Heart right ventricle (tissue), 16 donors: ENCODE measurements around the gene THSD4. TPM values are rescaled to one million over a fixed set of nuclear protein-coding genes. Genes with fewer than 3 reads are reported as not detected.
A peak's percentile ranks its signal among the peaks of the same experiment; 100 is the strongest.

ENCODE experiments used
- ATAC-seq, 8 donors: fragments of 200-7000 bp; cut with Tn5 transposase; one replicate each; pipeline ENCODE4 v1.9.1; 2020; ENCODE audit warnings: mild to moderate bottlenecking in 8 of 8, moderate library complexity in 8 of 8, moderate number of reproducible peaks in 1 of 8
- DNase-seq, 2 donors: peaks; one replicate each; pipeline ENCODE4 v3.0.0-alpha.2; 2020
- H3K27ac ChIP-seq, 10 donors: fragments of 200-600 bp; sonication (generic) in 2 of 10; one replicate each; pipeline versions ENCODE4 v1.5.0 to v1.8.0; 2020 to 2022; ENCODE audit warnings: mild to moderate bottlenecking in 3 of 10
- H3K27me3 ChIP-seq, 7 donors: fragments of 200-600 bp; one replicate each; pipeline ENCODE4 v1.8.0; 2021 to 2022; ENCODE audit warnings: mild to moderate bottlenecking in 2 of 7
- H3K36me3 ChIP-seq, 9 donors: fragments of 200-600 bp; sonication (generic) in 1 of 9; one replicate each; pipeline versions ENCODE4 v1.5.0 to v1.8.0; 2020 to 2022; ENCODE audit warnings: mild to moderate bottlenecking in 2 of 9
- H3K4me1 ChIP-seq, 9 donors: fragments of 200-600 bp; sonication (generic) in 1 of 9; one replicate each; pipeline versions ENCODE4 v1.5.0 to v1.8.0; 2020 to 2022; ENCODE audit warnings: mild to moderate bottlenecking in 4 of 9
- H3K4me3 ChIP-seq, 10 donors: fragments of 200-600 bp; sonication (generic) in 2 of 10; one replicate each; pipeline versions ENCODE4 v1.5.0 to v1.8.0; 2020 to 2022; ENCODE audit warnings: mild to moderate bottlenecking in 7 of 10, moderate library complexity in 2 of 10
- H3K9me3 ChIP-seq, 11 donors: fragments of 200-600 bp in 10 of 11; sonication (generic) in 2 of 11; one replicate each; pipeline versions ENCODE4 v1.5.0 to v1.8.0; 2013 to 2022; ENCODE audit warnings: mild to moderate bottlenecking in 2 of 11, control low read depth in 1 of 11, moderate library complexity in 1 of 11
- WGBS, 2 donors: extraction: QIAGEN DNeasy Blood & Tissue Kit; methylation state at CpG; one replicate each; pipeline ENCODE4 v1.1.7; 2013; ENCODE audit warnings: inconsistent platforms in 1 of 2; 5-methylcytosine and 5-hydroxymethylcytosine counted together
- intact Hi-C, 10 donors: fragments of 100-400 bp; cut with DNase I; formaldehyde crosslinking; loops; one replicate each; pipeline versions ENCODE4 v1.11.1 to v1.14.2; 2022
- polyA plus RNA-seq, 2 donors: library from polyadenylated mRNA; stranded (reverse); fragments of 200-250 nt; gene quantifications; one replicate each; pipeline ENCODE4 v1.2.3, GENCODE V29; 2013
- total RNA-seq, 10 donors: library from RNA; stranded (reverse); fragmentation: NEBNext Ultra II Directional in 3 of 10; extraction: Animal tissue kit (Norgen Biotek cat#: 25700) in 3 of 10; gene quantifications; one replicate each; pipeline versions ENCODE4 v1.2.1 to v1.2.4, GENCODE V29; 2021 to 2023
- TF ChIP-seq, protein P1 (sequence below), 9 donors: fragments of 200-600 bp; sonication (generic) in 2 of 9; IDR thresholded peaks; one replicate each; pipeline versions ENCODE4 v1.5.0 to v1.8.0; 2021 to 2022; ENCODE audit warnings: antibody characterized with exemption in 9 of 9, mild to moderate bottlenecking in 5 of 9, moderate library complexity in 1 of 9
- donor health status: Arrhythmogenic right ventricular cardiomyopathy.
- donor health status: ischemic (EF 13 %, LVEDD 7.1; RV severe dilation, severe dysfunction).
- donor health status: healthy with polysubstance abuse.
- donor health status: DM: no; HTN: yes; CAD: no.
- donor health status: DM: no; HTN: no; CAD: no.
- donor health status: ischemic (EF 25% LVEDD 6.9; RV normal size, moderate dysfunction).
- donor health status: ischemic (EF 25% LVEDD 5.7; RV mildly dilated, moderate dysfunction).
- donor health status: healthy.
- donor health status: DM: yes; HTN: yes; CAD: no.
- donor health status: Ischemic cardiomyopathy.
- donor health status: ischemic (EF 35%, LVEDD 5.7; RV mildly dilated, moderate dysfunction).
- donor health status: nonischemic (EF 11% LVEDD 7.7; RV severe dilation, severe dysfunction).
- donor health status: DM: yes; HTN: yes; CAD: no.
- donor health status: PGD.
- donor health status: ischemic (EF 29% LVEDD 5.4; RV normal size, mild dysfunction).
- donor health status: nonischemic (EF 23%, LVEDD 6.1; RV moderate dilation, normal function).

THSD4 gene
- total and polyA plus RNA-seq, 12 donors, result 20.8 to 212 (median 139) TPM

DNA sequence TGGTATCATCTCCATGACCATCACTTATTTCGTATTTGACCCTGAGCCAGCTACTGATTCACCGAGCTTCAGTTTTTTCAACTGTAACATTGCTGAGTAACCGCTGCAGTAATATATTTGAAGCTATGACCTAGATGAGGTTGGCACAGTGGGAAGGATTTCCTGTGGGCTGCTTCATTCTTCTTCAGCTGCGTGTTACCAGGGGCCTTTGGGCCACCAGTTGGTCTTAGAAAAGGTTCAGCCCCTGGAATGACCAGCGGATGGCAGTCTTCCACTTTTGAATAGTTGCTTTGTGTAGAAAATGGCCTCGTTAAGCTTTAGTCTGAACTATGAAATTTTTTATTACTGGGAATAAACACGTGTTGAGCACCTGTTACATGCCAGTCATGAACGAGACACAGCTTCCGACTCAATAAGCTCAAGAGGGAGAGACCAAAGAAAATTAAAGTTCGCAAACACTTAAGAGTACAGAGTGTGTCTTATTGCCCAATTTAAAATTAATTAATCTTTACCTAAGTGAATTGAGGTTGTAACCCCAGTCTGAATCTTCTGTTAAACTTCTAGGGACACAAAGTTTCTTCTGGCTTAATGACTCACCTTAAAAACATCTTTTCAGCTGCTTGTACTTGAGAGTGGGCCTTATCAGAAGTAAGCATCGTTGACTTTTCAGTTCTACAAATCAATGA, 637.5 kb downstream of the THSD4 start:
- 65% methylated on average over 11 of the region's 11 CpGs for WGBS, 2 donors
- Histone ChIP-seq H3K27me3 (no peaks in the 10 kb centered on the region), H3K27ac (no peak overlapping the region), H3K4me1 (peaks cover 0 to 16% (median 5%) of the 10 kb centered on the region in 9 donors), H3K36me3 (peaks cover 0 to 28% (median 0%) of the 10 kb centered on the region in 9 donors), H3K4me3 (no peak overlapping the region), H3K9me3 (peaks cover 0 to 8% (median 0%) of the 10 kb centered on the region in 11 donors)
- ATAC-seq, result peak in 2 of 8 donors; percentile 39 to 53
- no peak for DNase-seq
- TF ChIP-seq, protein P1, sequence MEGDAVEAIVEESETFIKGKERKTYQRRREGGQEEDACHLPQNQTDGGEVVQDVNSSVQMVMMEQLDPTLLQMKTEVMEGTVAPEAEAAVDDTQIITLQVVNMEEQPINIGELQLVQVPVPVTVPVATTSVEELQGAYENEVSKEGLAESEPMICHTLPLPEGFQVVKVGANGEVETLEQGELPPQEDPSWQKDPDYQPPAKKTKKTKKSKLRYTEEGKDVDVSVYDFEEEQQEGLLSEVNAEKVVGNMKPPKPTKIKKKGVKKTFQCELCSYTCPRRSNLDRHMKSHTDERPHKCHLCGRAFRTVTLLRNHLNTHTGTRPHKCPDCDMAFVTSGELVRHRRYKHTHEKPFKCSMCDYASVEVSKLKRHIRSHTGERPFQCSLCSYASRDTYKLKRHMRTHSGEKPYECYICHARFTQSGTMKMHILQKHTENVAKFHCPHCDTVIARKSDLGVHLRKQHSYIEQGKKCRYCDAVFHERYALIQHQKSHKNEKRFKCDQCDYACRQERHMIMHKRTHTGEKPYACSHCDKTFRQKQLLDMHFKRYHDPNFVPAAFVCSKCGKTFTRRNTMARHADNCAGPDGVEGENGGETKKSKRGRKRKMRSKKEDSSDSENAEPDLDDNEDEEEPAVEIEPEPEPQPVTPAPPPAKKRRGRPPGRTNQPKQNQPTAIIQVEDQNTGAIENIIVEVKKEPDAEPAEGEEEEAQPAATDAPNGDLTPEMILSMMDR (IDR thresholded peaks at IDR 0.05), result peak in 7 of 9 donors; percentile 32 to 59 (median 47)
- intact Hi-C loops, result loop anchor here in 2 of 10 donors (2.0 to 5.0 kb wide), 2 partner anchors 48 to 405 kb away; no protein-coding TSS in a partner anchor

DNA sequence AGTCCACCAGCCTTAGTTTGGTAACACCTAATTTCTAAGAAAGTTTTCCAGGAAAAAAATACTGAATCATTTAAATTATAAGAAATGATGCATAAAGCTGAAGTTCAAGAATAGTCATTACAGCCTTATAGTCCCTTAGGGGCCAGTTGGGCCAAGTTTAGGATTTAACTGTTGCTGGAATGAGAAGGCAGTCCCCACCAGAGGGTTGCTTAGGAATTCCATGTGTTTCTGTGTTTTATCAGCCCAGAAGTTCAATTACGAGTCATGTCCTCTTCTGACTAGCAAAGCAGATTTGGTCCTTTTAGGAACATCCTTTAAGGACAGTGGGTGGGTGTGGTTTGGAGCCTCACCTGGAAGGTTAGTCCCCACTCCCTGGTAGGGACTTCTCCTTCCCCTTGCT, 638.1 kb downstream of the THSD4 start:
- TF ChIP-seq, protein P1 (IDR thresholded peaks at IDR 0.05), result no peak
- intact Hi-C loops, result loop anchor here in 2 of 10 donors (2.0 to 5.0 kb wide), 2 partner anchors 47 to 404 kb away; no protein-coding TSS in a partner anchor
- ATAC-seq (no peak), DNase-seq (no peak)
- no peak overlapping the region for H3K4me3 ChIP-seq
- H3K36me3 ChIP-seq, result peaks cover 0 to 28% (median 0%) of the 10 kb centered on the region in 9 donors
- no peak overlapping the region for H3K27ac ChIP-seq
- 74 to 77% methylated on average over 1 of the region's 1 CpG for WGBS, 2 donors
- no peaks in the 10 kb centered on the region for H3K27me3 ChIP-seq
- peaks cover 0 to 8% (median 0%) of the 10 kb centered on the region in 11 donors for H3K9me3 ChIP-seq
- peaks cover 0 to 16% (median 7%) of the 10 kb centered on the region in 9 donors for H3K4me1 ChIP-seq

DNA sequence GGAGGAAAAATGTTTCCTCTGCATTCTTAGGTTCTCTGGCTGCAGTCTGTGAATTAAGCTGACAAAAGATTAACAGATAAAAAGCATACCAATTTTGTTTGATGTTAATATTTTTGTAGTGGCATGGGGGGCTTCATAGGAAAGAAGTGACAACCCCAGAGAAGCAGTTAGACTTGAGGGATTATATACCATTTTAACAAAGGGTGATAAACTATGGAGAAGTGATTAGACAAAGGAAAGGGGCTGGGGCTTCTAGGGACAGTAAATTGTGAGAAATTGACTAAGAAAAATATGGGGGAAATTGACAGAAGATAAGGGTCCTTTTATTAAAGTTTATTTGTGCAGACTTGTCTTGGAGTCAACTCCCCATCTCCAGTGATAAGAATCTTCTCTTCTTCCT, 639.4 kb downstream of the THSD4 start:
- Histone ChIP-seq H3K4me3 (no peak overlapping the region), H3K9me3 (peaks cover 0 to 9% (median 0%) of the 10 kb centered on the region in 11 donors), H3K4me1 (peaks cover 0 to 16% (median 7%) of the 10 kb centered on the region in 9 donors), H3K27ac (no peak overlapping the region), H3K27me3 (no peaks in the 10 kb centered on the region), H3K36me3 (peaks cover 0 to 24% (median 0%) of the 10 kb centered on the region in 9 donors)
- TF ChIP-seq, protein P1 (IDR thresholded peaks at IDR 0.05), result no peak
- intact Hi-C loops, result loop anchor here in 1 of 10 donors (5.0 kb wide), 1 partner anchor 403 kb away; no protein-coding TSS in a partner anchor
- DNase-seq (no peak), ATAC-seq (no peak)

DNA sequence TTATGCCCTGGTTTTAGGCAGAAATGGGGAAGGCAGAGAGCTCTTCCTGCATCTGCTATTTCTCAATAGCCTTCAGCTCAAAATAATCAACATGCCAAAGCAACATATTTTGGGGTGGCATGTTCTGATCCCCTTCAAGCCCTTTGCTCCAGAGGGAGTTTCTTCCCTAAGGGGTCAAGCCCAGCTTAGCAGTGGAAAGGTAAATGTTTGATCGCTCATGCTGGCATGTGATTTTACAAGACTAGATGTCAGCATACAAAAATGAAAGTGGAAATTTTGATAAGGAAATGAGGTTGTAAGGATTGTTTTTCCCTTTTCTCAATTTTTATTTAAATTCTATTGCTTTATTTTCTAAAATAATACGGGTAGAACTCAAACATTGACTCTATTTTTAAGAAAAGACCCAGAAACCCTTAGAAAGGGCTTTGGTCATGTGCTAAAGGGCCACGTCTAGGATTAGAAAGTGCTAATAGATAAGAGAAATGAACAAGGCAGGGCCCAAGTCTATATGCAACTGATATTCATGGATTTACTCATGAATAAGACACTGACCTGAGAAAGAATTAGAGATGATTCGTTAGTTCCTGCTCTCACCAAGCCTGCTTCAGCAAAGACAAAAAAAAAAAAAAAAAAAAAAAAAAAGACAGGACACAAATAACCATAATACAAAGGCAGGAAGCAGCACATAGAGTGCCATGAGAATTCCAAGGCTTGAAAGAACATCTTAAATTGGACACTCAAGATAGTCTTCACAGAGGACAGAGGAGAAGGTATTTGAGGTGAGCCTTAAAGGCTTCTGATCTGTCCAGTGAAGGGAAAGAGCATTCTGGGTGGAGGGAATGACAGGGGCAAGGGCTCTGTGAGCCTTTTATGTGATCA, 640.1 kb downstream of the THSD4 start:
- H3K9me3 ChIP-seq, result peaks cover 0 to 15% (median 3%) of the 10 kb centered on the region in 11 donors

More for the DNA sequence above, 640.1 kb downstream of the THSD4 start:
- Histone ChIP-seq H3K36me3 (peaks cover 0 to 23% (median 0%) of the 10 kb centered on the region in 9 donors), H3K4me3 (no peak overlapping the region), H3K27ac (peak overlapping the region in 1 of 10 donors; percentile 21), H3K27me3 (no peaks in the 10 kb centered on the region), H3K4me1 (peaks cover 0 to 16% (median 7%) of the 10 kb centered on the region in 9 donors)
- DNase-seq, result no peak
- WGBS, 2 donors, result 68 to 70% methylated on average over 4 of the region's 4 CpGs
- intact Hi-C loops, result no loop called here
- TF ChIP-seq, protein P1 (IDR thresholded peaks at IDR 0.05), result no peak
- no peak for ATAC-seq
